Measurements from ENCODE around the gene ESR2. TPM values are rescaled to one million over a fixed set of nuclear protein-coding genes. Genes with fewer than 3 reads are reported as not detected.
"Not testable (repeated sequence)": the region's sequence is repeated elsewhere in the genome, so short reads cannot be mapped to it uniquely, and the experiment has no call there.

Gene ESR2
- 0.48 TPM for total RNA-seq

- peak; percentile 51 for ATAC-seq
Observed at GRCh38 chr14:64293976-64294671, at the start of gene ESR2. Gene ESR2 (minus strand): TSS chr14:64294371. CDS start chr14:64282985, 11,386 bp downstream.

- ATAC-seq = no peak
Observed at GRCh38 chr14:64340560-64341196, 46.5 kb upstream of the ESR2 start.

- ATAC-seq = peak; percentile 96
Observed at GRCh38 chr14:64338616-64339316, 44.6 kb upstream of the ESR2 start.

DNA sequence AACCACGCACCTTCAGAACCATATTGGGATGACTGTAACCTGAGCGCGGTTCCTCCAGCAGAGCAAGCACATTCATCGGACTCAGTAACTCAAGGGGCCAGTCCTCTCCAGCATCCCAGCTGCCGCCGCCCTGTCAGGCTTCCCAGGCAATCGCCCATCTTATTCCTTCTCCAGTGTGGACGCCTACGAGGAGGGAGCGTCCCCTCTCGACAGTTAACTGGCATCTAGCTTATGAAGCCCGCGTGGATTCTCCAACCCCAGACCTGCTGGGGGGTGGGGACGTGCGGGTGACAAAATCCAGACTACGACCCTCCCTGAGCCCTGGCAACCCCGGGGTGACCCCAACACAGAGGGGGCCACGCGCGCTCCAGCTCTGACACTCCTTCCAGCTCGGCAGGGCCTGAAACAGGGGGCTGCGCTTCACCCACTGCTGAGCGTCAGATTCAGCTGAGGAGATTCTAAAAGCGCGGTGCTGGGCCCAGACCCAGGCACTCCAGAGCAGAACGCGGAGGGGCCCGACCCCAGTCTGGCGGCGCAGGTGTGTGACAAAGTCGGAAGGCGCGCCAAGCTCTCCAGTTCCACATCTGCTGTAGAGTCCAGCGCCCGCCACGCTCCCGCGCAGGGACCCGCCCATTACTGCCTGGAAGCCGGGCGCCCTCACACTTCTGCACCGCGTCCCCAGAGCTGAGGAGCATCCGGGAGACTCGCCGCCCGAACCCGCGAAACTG, 43.9 kb upstream of the ESR2 start:
- peak; percentile 77 for ATAC-seq

GRCh38 chr14:64329149-64329548, 35.0 kb upstream of the ESR2 start:
- ATAC-seq = no peak

DNA sequence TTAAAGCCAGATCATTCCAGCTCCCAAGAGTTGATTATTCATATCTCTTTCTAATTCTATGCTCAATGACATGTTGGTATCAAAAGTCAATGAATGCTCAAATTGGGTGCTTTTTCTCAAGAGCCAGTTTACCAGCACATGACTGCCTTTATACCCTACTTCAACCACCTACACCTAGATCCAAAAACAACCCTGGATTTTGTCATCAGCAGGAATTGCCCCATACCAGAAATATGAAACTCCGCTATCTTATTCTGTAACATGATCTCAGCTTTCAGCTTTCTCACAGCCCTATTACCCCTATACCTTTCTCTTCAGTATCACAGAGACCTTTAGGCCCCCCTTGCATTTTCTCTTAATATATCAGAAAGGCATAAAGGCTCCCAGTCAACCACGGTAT, 32.3 kb upstream of the ESR2 start:
- no peak for ATAC-seq

- no peak for ATAC-seq
Observed at GRCh38 chr14:64324895-64325294, 30.7 kb upstream of the ESR2 start.

- ATAC-seq = no peak
Observed at GRCh38 chr14:64324461-64324860, 30.3 kb upstream of the ESR2 start.

GRCh38 chr14:64320362-64320761, 26.2 kb upstream of the ESR2 start:
- not testable (repeated sequence) for ATAC-seq

DNA sequence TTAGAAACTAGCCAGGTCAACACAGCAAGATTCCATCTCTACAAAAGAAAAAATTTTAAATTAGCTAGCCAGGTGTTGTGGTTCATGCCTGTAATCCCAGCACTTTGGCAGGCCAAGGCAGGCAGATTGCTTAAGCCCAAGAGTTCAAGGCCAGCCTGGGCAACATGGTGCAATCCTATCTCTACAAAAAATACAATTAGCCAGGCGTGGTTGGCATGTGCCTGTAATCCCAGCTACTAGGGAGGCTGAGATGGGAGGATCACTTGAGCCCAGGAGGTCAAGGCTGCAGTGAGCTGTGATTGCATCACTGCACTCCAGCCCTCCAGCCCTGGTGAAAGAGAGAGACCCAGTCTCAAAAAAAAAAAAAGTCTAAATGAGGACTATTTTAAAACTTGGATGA, 24.5 kb upstream of the ESR2 start:
- ATAC-seq = not testable (repeated sequence)

- ATAC-seq = peak; percentile 77
Observed at GRCh38 chr14:64303471-64303917, 9.3 kb upstream of the ESR2 start.

DNA sequence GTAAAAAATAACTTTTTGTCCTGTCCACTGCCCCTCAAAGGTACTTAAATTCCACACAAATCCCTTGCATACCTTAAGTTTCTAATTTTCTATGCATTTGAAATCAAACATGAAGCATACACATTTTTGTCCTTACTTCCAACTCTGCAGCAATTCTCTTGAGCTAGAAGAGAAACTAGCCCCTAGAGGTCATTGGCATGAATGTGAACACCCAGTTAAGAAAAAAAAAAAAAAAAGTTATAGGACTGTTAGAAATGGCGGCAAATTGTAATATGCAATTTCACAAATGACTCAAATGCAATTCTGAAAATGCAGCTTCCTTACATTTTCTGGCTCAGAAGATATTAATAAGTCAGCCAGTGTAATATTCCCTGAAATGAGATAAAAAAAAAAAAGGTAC, 4.6 kb upstream of the ESR2 start:
- no peak for ATAC-seq

- peak; percentile 71 for ATAC-seq
Observed at GRCh38 chr14:64296561-64296960, 2.4 kb upstream of the ESR2 start.

DNA sequence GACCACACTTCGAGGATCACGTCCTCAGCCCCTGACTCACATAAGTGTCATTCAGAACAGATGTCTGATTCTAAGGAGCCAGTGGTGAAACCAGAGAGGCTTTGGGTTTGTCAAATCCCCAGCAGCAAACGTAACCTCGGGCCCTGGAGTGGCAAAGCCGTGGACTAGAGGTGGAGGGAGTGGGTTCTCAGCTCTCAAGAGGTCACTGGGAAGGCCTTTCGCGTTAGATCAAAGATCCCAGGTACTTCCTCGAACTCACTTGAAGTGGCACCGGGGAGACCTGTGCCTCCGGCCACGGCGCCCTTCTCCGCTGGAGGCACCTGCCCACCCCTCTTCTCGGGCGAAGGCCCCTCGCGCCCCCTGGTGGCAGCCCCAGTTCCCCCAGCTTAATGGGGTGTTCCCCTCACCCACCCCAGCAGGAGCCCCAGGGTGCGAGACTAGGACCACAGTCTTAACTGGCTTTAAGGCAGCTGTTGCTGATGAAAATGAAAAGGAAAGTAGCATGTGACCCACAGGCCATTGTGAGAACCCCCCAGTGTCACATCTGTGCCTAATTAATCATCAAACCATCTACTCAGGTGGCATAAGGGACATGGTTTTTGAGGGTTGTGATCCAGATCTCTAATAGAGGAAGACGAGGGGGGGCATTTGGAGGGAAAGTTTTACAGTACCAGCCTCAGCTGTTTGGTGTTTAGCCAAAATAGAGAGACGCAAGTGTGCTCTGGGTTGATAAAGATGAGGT, 672 bp upstream of the ESR2 start:
- ATAC-seq = peak; percentile 75

DNA sequence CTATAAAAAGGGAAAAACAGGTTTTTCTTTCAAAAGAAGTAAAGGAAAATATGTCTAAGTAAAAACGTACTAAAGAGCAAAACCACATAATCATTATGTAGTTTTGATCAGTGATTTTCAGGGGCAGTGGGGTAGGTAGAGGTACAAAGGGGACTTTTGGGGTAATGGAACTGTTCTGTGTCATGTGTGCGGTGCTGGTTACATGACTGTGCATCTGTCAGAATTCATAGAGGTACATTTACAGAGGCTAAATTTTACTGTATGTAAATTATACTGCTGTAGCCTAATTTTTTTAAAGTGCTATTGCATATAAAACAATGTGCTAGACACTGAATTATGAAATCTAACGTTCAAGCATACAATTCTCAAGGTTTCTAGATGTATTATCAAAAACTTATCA, 2.0 kb downstream of the ESR2 start:
- ATAC-seq = no peak

DNA sequence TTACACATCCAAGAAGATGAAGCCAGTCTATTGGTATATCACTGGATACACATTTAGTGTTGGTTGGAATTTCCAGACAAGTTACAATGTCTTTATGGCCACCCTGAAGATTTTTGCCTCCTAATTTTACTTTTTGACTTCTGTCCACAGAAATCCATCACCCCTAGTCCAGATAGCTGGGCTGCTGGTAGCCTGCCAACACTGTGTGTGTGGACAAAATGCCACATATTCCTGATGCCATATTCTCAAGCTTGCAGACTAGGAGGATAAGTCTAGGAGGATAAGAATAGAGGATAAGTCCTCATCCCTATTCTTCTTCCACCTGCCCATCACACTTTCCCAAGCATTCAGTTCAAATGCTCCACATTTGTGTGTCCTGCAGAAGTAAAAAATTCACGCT, 4.6 kb downstream of the ESR2 start:
- ATAC-seq = no peak

DNA sequence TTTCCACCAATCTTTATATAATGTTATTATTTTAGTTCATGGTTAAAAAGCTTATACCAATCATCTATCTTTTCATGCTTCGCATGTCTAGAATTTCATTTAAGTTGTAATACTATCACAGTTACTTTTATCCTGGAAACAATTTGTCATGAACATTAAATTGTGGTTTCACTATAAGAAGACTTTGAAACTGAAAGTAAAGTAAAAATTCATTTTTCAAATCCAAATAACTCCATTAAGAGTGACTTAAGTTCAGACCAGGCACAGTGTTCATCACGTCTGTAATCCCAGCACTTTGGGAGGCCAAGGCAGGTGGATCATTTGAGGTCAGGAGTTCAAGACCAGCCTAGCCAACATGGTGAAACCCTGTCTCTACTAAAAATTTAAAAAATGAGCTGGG, 12.4 kb downstream of the ESR2 start:
- ATAC-seq = no peak

DNA sequence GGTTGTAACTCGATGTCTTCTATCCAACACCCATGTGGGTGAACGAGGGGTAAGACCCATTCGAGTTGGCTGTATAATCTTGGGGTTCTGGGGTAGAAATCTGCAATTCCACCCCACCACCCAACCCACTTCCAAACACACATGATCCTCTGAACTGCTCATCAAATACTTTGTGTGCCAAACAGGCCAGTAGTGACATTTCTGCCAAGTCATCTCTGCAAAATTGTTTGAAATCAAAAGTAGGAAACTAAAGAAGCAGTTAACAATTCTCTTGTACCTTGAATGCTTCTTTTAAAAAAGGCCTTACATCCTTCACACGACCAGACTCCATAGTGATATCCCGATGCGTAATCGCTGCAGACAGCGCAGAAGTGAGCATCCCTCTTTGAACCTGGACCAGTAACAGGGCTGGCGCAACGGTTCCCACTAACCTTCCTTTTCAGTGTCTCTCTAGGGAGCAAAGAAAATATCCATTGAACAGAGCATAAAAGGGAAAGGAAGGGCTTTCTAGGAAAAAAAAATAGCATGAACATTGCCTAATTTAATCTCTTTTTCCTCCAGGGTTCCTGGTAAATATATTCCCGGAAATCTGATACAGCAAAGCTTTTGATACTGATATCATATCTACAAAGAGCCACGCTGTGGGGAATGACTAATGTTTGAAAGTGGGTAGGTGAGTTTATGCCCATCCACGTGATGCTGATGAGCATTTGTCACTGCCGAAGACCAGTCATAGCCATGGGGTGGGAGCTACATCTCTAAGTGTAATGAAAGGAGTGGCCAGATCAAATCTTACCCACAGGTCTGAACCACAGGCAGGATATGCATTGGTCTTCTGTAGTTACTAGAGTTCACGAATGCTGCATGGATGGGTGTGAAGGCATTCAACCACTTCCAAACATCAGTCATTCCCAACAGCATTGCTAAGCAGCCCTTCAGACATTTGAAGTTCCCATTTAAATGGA, 14.2 kb downstream of the ESR2 start:
- ATAC-seq = peak; percentile 62

- ATAC-seq = no peak
Observed at GRCh38 chr14:64278458-64278857, 15.7 kb downstream of the ESR2 start.

DNA sequence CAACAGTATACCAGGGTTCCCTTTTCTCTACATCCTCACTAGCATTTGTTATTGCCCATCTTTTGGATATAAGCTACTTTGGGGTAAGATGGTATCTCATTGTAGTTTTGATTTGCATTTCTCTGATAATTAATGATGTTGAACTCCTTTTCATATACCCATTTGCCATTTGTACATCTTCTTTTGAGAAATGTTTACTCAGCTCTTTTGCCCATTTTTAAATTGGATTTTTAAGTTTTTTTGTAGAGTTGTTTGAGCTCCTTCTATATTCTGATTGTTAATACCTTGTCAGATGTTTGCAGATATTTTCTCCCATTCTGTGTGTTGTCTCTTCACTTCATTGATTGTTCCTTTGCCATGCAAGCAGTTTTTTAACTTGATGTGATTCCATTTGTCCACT, 22.2 kb downstream of the ESR2 start:
- ATAC-seq = no peak

DNA sequence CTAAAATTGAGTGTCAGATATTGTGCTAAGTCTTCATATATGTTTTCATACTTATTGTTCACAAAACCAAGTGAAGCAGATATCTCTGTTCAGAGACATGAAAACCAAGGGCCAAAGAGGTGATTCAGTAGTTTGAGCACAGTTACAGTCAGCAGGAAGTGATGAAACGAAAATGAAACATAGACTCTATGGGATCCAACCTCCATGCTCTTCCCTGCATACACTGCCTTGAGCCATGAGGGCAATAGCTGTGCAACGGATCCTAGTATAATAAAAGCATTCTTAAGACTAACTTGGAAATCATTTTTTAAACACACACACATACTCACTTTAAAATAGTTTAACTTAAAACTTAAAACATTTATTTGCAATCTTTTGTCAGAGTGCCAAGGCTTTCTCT, 27.9 kb downstream of the ESR2 start:
- peak; percentile 60 for ATAC-seq

Data from esophagus mucosa (tissue), 1 donor.